NCI-H187 treated with DMSO at 0.1 percent for 48 hours (cell line): ENCODE measurements around the gene COG4.

Source experiments
- DNase-seq: peaks from one replicate; lab custom pipeline; 2025; lab: John Stamatoyannopoulos, UW

Gene COG4

GRCh38 chr16:70432723-70433457 is 90.5 kb downstream of the COG4 start:
- DNase-seq: no peak

GRCh38 chr16:70432356-70432722 is 91.0 kb downstream of the COG4 start:
- DNase-seq: no peak

- DNase-seq: no peak
These were observed 92.5 kb downstream of the COG4 start for GRCh38 chr16:70430667-70431536.
